GM19438 (cell line): Measurements from ENCODE around the gene TAMM41.
A peak's percentile ranks its signal among the peaks of the same experiment; 100 is the strongest.
"Not testable (repeated sequence)": the region's sequence is repeated elsewhere in the genome, so short reads cannot be mapped to it uniquely, and the experiment has no call there.

ENCODE experiments used
- ATAC-seq: cut with Tn5 transposase; IDR thresholded peaks from one replicate; pipeline ENCODE4 v1.9.1; 2021; ENCODE audit warnings: low read depth; ENCODE audit not compliant: unreplicated experiment

The TAMM41 gene

GRCh38 chr3:11815111-11815510 is 31.6 kb downstream of the TAMM41 start:
- ATAC-seq: no peak

GRCh38 chr3:11814663-11815062 is 32.0 kb downstream of the TAMM41 start:
- no peak for ATAC-seq

- ATAC-seq: no peak
Measured at GRCh38 chr3:11810276-11810675, 36.4 kb downstream of the TAMM41 start.

GRCh38 chr3:11808231-11808630 is 38.5 kb downstream of the TAMM41 start:
- ATAC-seq: no peak

GRCh38 chr3:11807686-11808085 is 39.0 kb downstream of the TAMM41 start:
- no peak for ATAC-seq

GRCh38 chr3:11805716-11806115 is 41.0 kb downstream of the TAMM41 start:
- ATAC-seq: no peak

GRCh38 chr3:11803977-11804892 is 42.5 kb downstream of the TAMM41 start:
- ATAC-seq: no peak

GRCh38 chr3:11799791-11800190 is 46.9 kb downstream of the TAMM41 start:
- no peak for ATAC-seq

GRCh38 chr3:11794927-11795326 is 51.8 kb downstream of the TAMM41 start:
- no peak for ATAC-seq

- ATAC-seq: no peak
Measured at GRCh38 chr3:11791339-11792200, 55.1 kb downstream of the TAMM41 start.

- ATAC-seq: no peak
Measured at GRCh38 chr3:11789412-11789811, 57.3 kb downstream of the TAMM41 start.

- no peak for ATAC-seq
Measured at GRCh38 chr3:11784971-11785377, 61.7 kb downstream of the TAMM41 start.

GRCh38 chr3:11780341-11780740 is 66.3 kb downstream of the TAMM41 start:
- ATAC-seq: no peak

GRCh38 chr3:11779626-11780025 is 67.1 kb downstream of the TAMM41 start:
- ATAC-seq: no peak

- no peak for ATAC-seq
Measured at GRCh38 chr3:11778248-11778647, 68.4 kb downstream of the TAMM41 start.

- ATAC-seq: no peak
Measured at GRCh38 chr3:11776346-11776745, 70.3 kb downstream of the TAMM41 start.

- ATAC-seq: no peak
Measured at GRCh38 chr3:11775493-11775892, 71.2 kb downstream of the TAMM41 start.

- no peak for ATAC-seq
Measured at GRCh38 chr3:11774296-11774877, 72.3 kb downstream of the TAMM41 start.

GRCh38 chr3:11771931-11772330 is 74.8 kb downstream of the TAMM41 start:
- ATAC-seq: not testable (repeated sequence)

- ATAC-seq: peak; percentile 94
Measured at GRCh38 chr3:11770477-11771391, 76.0 kb downstream of the TAMM41 start.
